NCI-H2196 (cell line): Measurements from ENCODE around the gene ELP4.
"Not testable (repeated sequence)": the region's sequence is repeated elsewhere in the genome, so short reads cannot be mapped to it uniquely, and the experiment has no call there.

Source experiments
- DNase-seq: peaks from one replicate; lab custom pipeline; 2025; ENCODE audit not compliant: unreplicated experiment; lab: John Stamatoyannopoulos, UW

Gene ELP4

DNA sequence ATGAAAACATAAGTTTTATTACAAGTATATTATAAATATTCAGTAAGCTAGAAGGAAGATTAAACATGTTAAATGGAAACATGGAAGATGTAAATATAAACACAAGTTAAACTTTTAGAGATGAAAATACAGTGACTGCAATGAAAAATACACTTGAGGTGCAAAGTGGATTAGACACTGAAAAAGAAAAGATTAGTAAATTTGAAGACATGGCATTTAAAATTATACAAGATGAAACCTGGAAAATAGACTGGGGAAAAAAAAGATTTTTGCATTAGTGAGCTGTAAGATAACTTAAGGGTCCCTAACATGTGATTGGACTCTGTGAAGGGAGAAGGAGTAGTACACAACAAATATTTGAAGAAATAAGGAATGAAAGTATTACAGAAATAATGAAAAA lies 33.3 kb downstream of the ELP4 start:
- DNase-seq = no peak

DNA sequence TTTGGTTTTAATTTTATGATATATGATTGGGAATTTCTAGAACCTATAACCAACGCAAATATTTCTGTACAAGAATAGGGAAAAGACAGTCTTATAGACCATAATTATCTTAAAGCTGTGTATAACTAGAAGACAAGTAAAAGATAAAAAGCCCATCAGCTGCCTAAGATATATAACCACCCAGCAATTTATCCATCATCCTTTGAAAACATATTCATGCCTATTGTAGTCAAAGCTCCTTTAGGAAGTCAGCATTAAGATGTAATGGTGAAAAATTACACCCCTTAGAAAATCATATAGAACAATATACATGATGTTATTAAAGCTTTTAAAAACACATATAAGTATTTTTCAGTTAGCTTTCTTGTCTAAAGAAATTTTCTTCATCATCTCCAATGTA lies 46.4 kb downstream of the ELP4 start:
- no peak for DNase-seq

DNA sequence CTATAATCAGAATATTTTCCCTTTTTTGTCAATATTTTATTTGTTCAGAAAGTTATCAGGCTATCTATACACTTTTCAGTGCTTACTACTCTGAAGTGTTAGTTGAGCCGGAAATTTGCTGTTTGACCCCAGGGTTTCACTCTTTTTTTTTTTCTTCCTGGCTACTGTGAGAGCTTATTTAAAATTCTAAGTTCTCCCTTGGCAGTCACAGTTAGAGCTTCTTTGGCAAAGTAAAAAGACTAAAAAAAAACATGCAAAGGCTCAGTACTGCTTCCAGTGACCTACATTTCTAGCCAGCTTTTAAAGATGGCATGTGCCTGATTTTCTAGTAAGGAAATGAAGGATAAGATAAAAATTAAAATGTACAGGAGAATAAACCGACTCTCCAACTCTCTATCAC lies 48.4 kb downstream of the ELP4 start:
- DNase-seq = no peak

DNA sequence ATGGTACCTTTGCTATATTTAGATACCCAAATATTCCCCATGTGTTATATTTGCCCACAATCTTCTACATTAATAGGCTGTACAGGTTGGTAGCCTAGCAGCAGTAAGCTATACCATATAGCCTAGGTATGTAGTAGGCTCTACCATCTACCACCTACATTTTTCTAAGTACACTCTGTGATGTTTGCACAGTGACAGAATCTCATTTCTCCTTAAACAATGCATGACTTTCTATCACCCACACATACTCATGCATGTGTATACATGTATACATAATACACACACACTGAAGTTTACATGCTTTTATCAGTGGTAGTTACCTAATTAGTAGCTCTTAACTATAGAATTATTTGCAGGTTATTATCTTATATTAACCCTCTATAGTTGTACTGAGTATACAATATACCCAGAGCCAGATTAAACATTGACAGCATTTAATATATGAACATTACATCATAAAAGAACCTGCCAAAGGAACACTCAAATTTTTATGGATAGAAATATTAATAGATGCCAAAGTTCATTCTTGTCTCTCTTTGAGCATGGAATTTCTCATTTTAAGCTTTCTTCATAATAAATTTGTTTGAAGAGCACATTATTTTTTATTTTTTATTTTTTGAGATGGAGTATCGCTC lies 51.4 kb downstream of the ELP4 start:
- DNase-seq = no peak

DNA sequence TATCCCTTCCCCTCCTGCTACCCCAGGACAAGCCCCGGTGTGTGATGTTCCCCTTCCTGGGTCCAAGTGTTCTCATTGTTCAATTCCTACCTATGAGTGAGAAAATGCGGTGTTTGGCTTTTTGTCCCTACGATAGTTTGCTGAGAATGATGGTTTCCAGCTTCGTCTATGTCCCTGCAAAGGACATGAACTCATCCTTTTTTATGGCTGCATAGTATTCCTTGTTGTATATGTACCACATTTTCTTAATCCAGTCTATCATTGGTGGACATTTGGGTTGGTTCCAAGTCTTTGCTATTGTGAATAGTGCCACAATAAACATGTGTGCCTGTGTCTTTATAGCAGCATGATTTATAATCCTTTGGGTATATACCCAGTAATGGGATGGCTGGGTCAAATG lies 55.0 kb downstream of the ELP4 start:
- DNase-seq = not testable (repeated sequence)

DNA sequence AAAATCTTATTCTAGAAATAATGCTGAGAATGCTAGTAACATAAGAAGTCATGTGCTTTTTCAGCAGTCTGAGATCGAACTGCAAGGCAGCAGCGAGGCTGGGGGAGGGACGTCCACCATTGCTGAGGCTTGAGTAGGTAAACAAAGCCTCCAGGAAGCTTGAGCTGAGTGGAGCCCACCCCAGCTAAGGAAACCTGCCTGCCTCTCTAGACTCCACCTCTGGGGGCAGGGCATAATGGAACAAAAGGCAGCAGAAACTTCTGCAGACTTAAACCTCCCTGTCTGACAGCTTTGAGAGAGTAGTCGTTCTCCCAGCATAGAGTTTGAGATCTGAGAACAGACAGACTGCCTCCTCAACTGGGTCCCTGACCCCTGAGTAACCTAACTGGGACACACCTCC lies 64.6 kb downstream of the ELP4 start:
- DNase-seq = not testable (repeated sequence)

DNA sequence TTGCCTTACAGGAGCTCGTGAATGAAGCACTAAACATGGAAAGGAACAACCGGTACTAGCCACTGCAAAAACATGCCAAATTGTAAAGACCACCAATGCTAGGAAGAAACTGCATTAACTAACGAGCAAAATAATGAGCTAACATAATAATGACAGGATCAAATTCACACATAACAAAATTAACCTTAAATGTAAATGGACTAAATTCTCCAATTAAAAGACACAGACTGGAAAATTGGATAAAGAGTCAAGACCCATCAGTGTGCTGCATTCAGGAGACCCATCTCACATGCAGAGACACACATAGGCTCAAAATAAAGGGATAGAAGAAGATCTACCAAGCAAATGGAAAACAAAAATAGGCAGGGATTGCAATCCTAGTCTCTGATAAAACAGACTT lies 66.2 kb downstream of the ELP4 start:
- not testable (repeated sequence) for DNase-seq

DNA sequence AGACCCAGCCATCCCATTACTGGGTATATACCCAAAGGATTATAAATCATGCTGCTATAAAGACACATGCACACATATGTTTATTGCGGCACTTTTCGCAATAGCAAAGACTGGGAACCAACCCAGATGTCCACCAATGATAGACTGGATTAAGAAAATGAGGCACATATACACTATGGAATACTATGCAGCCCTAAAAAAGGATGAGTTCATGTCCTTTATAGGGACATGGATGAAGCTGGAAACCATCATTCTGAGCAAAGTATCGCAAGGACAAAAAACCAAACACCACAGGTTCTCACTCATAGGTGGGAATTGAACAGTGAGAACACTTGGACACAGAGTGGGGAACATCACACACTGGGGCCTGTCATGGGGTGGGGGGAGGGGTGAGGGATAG lies 69.8 kb downstream of the ELP4 start:
- DNase-seq = not testable (repeated sequence)

DNA sequence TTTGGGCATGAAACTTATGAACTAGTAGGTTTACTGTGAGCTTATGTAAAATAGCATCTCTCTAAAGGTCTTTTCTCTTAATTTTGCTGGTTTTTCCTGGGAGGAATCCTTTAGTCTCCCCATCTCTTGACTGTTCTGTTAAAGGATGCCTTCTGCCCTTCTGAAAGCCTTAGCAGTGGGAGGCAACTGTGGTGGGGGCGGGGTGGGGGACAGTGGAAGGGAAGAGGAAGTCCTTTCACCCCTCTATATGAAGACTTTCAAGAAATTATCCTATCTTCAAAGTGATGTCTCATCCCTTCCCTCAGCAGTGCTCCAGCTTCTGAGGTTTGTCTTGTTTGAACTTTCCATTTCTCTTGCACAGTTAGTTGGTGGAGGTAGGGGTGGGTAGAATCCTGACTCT lies 73.1 kb downstream of the ELP4 start:
- DNase-seq = no peak

DNA sequence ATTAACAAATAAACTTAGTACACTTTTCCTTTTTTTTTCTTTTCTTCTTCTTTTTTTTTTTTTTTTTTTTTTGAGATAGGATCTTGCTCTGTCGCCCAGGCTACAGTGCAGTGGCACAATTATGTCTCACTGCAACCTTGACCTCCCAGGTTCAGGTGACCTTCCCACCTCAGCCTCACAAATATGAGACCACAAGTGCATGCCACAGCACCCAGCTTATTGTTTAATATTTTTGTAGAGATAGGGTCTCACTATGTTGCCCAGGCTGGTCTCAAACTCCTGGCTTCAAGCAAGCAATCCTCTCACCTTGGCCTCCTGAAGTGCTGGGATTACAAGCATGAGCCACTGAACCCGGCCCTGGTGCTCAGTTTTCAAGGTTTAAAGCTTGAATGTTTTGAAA lies 88.9 kb downstream of the ELP4 start:
- no peak for DNase-seq

DNA sequence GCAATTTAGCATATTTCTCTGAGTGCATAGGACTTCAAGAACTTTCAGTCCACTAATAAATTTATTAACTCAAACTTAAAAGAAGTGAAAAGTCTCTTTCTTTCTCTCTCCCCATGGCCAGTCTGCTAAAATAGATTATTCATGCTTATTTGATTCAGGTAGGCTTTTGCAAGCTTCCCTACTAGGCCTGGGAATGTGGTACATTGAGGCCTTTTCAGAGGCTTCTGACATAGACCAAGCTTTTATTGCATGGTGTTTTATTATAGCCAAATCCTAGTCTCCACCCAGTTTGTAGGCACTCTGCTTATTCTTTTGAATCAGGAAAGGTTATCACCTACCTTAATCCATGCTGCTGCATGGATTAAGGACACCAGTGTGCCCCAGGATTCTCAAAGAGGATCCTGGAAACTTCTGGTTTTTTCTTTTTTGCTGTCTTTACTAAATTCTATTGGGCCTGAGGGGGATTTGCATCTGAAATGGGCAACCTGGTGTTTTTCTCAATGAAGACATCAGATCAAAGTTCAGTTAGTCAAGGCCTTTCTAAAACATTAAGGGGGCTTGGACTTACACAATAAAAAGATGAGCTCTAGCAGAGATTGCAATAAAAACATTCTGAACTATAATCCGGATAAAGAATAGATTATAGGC lies 92.2 kb downstream of the ELP4 start:
- DNase-seq = no peak

DNA sequence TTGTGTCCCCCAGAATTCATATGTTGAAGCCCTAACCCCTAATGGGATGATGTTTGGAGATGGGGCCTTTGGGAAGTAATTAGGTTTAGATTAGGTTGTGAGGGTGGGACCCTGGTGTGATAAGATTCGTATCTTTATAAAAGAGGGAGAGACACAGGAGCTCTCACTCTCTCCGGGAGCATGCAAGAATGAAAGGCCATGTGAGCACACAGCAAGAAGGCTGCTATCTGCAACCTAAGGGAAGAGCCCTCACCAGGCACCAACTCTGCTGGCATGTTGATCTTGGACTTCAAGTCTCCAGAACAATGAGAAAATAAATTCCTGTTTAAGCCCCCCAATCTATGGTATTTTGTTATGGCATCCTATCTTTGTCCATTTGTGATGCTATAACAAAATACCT lies 97.3 kb downstream of the ELP4 start:
- no peak for DNase-seq

DNA sequence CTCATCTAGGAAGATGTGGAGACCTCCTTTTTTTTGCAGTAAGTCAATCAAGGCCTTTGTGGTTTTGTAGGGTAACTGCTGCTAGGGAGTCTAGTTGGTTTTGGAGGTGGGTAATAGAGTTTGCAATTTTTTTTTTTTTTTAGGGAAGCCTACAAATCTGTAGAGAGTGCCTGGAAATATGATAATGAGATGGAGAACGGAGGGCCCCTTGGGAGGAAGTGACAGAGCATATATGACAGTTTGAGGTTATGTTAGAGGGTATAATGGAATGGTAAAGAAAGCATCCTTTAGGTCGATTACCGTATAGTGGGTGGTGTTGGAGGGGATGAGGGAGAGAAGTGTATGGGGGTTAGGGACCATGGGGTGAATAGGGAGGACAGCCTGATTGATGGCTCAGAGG lies 98.3 kb downstream of the ELP4 start:
- DNase-seq = no peak

DNA sequence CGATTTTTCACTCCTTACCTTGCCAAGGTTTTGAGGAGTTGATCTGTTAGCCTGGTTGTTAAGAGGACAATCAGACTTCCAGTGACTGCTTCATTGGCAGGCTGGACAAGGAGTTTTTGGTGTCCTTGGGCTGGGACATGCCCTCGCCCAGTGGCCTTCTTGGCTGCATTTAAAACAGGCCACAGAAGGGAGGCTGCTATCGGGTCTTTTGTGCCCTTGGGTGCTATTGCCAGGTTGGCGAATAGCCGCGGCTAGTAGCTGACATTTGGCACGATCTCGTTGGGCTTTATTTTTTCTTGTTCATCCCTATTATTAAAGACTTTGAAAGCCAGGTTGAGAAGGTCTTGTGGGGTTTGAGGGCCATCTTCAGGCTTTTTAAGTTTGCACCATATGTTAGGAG lies 99.4 kb downstream of the ELP4 start:
- DNase-seq = no peak

DNA sequence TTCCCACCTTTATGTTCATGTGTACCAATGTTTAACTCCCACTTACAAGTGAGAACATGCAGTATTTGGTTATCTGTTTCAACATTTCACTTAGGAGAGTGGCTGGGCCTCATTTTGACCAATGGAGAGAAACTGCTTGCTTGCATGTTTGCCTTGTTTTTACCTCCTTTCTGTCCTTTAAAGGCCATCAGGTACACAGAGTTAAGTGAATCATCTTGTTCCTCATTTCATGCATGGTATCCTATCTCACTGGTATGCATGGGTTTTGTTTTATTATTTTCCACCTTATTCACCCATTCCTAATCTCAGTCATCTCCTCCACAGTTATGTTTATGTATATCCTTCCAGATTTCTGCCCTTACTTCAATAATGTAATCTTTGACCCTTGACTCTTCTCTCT lies 101.0 kb downstream of the ELP4 start:
- DNase-seq = no peak

DNA sequence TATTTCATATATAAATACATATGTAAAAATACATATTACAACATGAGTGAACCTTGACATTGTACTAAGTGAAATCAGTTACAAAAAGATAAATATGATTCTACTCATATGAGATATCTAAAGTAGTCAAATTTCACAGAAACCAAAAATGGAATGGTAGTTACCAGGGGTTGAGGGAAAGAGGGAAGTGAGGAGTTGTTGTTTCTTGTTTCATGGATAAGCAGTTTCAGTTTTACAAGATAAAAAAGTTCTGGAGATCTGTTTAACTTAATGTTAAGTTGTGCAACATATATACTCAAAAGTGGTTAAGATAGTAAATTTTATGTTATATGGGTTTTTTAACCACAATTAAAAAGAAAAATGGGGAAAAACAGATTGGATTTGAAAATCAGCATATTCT lies 107.7 kb downstream of the ELP4 start:
- no peak for DNase-seq

DNA sequence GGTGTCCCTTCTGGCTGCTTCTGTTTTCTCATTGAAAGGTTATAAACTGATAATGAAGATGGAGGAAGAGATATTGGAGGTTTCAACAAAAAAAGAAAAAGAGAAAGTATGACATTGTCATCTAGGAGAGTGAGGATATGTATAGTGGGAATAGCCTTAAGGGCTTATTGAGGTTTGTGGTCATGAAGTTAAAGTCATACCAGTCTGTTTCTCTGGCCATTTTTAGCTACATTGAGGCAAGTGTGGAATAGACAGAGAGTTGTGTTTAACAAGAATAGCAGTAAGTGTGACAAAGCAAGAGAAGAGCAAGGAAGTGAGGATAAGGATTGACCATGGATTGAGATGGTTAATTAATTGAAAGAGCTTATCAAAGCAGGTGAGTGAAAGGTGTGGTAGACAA lies 110.4 kb downstream of the ELP4 start:
- DNase-seq = no peak

DNA sequence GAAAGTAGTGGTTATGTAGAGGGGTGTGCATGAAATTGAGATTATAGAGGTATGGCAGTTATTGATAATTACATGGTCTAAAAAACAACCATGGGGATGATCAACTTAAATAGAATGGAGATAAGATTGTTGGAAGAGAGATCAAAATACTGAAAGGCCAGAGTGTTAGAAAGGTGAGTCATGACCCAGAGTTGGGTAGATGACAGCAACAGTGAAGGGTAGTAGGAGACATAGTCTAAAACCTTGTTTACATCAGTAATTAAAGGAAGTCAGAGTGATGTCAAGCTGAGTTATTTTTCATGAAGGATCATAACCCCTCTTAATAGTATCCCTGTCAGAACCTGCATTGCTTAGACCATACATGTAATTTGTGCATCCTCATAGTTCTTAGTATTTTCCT lies 110.9 kb downstream of the ELP4 start:
- DNase-seq = no peak

DNA sequence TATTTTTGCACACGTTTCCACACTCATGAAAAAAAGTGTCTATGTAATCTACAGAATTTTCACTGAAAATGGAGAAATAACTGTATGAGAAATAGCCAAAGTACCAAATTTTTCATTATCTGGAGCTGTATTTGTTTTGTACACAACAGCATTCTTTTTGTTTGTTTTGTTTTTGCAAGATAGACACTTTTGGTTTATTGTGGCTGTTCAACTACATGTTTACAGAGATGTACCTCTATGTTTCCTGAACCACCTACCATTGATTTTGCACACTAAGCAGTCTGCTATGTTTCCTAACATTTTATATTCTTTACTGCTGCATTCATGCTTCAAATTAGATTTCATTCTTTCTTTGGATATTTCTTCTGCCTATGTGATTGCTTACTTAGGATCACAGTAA lies 116.3 kb downstream of the ELP4 start:
- DNase-seq = no peak

DNA sequence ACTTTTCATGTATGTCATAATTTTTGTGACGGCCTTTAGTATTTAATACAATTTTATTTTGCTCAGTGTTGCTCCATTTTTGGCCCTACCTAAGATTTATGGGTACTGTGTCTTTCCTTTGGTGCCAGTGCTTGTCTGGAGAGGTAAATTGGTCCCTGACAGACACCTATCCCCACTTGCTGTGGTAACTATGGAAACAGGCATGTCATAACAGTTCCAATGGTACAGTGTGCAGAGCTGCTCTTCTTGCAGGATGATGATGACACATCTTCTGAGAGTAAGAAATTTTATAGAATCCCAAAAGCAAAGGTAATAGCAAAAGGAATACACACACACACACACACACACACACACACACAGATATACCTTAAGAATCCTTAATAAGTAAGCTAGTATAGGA lies 118.5 kb downstream of the ELP4 start:
- peak; percentile 3 for DNase-seq

DNA sequence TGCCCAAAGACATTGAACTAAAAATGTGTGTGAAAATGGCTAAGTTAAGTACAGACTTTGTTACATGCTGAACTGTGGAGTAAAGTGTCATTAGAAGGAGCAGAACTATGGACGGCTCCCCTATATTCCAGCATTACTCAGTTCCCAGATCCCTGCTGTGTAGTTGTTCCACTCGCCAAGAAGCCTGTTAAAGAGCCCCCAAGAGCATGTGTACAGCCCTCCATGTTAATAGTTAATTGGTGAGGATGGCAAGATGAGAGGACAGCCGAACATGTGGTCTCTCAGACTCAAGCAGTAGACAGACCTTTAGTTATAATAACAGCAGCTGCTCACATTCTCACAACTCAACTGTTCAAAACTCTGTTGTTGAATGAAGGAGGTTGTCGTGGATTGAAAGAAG lies 127.4 kb downstream of the ELP4 start:
- DNase-seq = no peak

DNA sequence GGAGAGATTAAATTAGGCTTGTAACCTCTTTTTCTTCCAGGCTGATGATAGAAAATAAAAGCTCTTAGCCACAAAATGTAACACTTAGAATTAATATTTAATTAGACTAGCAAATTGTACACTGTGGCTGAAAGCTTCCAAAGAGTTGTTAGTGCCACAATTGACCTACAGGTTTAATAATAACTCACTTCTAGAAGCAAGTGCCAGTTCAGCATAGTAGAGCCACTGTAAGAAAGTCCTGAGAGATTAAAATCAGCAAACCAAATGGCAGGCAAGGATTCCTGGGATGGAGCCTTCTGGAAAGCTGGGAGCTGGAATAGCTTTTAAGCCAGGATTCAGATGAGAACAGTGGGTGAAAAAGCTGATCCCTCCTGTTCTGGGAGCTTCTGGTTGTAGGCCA lies 131.0 kb downstream of the ELP4 start:
- DNase-seq = no peak

DNA sequence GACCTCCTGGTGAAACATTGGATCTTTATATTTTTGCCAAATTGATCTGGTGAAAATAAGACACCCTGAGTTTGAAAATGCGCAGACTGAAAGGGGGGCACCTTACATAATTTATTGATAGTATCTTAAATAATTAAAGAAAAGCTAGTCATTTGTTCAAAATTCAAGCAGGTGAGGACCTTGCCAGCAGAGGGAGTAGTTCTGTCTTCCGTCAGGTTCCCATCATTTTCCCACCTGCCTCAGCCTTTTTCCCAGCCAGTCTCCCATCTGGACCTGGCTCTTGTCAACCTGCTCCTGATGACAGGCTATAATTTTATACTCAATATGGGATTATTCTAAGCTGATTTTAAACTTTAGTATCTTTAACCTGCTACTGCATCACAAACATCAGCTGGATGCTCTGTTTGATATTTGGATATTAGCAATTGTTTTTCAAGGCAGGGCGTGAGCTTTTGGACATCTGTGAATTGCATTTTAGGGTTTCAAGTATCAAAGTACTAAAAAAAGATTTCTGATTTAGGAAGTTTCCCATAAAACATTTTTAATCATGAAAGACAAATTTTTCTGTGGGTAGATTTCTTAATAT lies 132.0 kb downstream of the ELP4 start:
- peak; percentile 52 for DNase-seq
